GM23338 (cell line): ENCODE results near the gene SETBP1. TPM values are rescaled to one million over a fixed set of nuclear protein-coding genes. Genes with fewer than 3 reads are reported as not detected.

ENCODE experiments used
- ATAC-seq: fragments of 200-7000 bp; cut with Tn5 transposase; 3 replicates; pipeline ENCODE4 v1.9.1; 2020
- DNase-seq: peaks from one replicate; pipeline ENCODE4 v3.0.0-alpha.2; 2015; ENCODE audit warnings: low spot score
- H2AFZ ChIP-seq: fragments of 200-600 bp; sonication (generic); 2 replicates; pipeline ENCODE4 v1.8.0; 2016; ENCODE audit warnings: antibody characterized with exemption, mild to moderate bottlenecking, moderate library complexity
- H3F3A ChIP-seq: fragments of 200-600 bp; sonication (generic); replicated peaks from 2 replicates; pipeline ENCODE4 v1.8.0; 2017; ENCODE audit warnings: antibody characterized with exemption, mixed run types, low read depth
- H3K27ac ChIP-seq: fragments of 200-600 bp; sonication (generic); 2 replicates; pipeline ENCODE4 v1.6.1; 2016; ENCODE audit warnings: low read depth
- H3K27me3 ChIP-seq: fragments of 200-600 bp; sonication (generic); 2 replicates; pipeline ENCODE4 v1.8.0; 2016; ENCODE audit warnings: mild to moderate bottlenecking, mixed run types, moderate library complexity; ENCODE audit not compliant: insufficient read depth
- H3K36me3 ChIP-seq: fragments of 200-600 bp; sonication (generic); 2 replicates; pipeline ENCODE4 v1.8.0; 2016; ENCODE audit warnings: mild to moderate bottlenecking; ENCODE audit not compliant: insufficient read depth
- H3K4me1 ChIP-seq: fragments of 200-600 bp; sonication (generic); 2 replicates; pipeline ENCODE4 v1.8.0; 2016; ENCODE audit warnings: mild to moderate bottlenecking, moderate library complexity; ENCODE audit not compliant: insufficient read depth
- H3K4me2 ChIP-seq: fragments of 200-600 bp; sonication (generic); 2 replicates; pipeline ENCODE4 v1.7.1; 2017; ENCODE audit warnings: mixed run types
- H3K4me3 ChIP-seq: fragments of 200-600 bp; sonication (generic); 2 replicates; pipeline ENCODE4 v1.6.1; 2016; ENCODE audit warnings: mixed run types
- H3K79me2 ChIP-seq: fragments of 200-600 bp; sonication (generic); replicated peaks from 2 replicates; pipeline ENCODE4 v1.8.0; 2017; ENCODE audit warnings: mild to moderate bottlenecking; ENCODE audit not compliant: insufficient read depth
- H3K9me2 ChIP-seq: fragments of 200-600 bp; sonication (generic); 2 replicates; pipeline ENCODE4 v1.8.0; 2017; ENCODE audit not compliant: insufficient read depth
- H4K20me1 ChIP-seq: fragments of 200-600 bp; sonication (generic); replicated peaks from 2 replicates; pipeline ENCODE4 v1.8.0; 2017; ENCODE audit warnings: mild to moderate bottlenecking; ENCODE audit not compliant: insufficient read depth
- H3K27ac Mint-ChIP-seq: 2 replicates; pipeline ENCODE4 v1.8.0; 2020; ENCODE audit warnings: inconsistent platforms, mild to moderate bottlenecking, moderate library complexity, mixed read lengths
- H3K27me3 Mint-ChIP-seq: 3 replicates; pipeline ENCODE4 v1.8.0; 2022; ENCODE audit warnings: low read depth, mild to moderate bottlenecking, moderate library complexity, mixed read lengths, inconsistent platforms; ENCODE audit not compliant: insufficient read depth, poor library complexity
- H3K36me3 Mint-ChIP-seq: 3 replicates; pipeline ENCODE4 v1.8.0; 2021; ENCODE audit warnings: low read depth, mild to moderate bottlenecking, inconsistent platforms, moderate library complexity, mixed read lengths
- H3K4me1 Mint-ChIP-seq: 3 replicates; pipeline ENCODE4 v1.8.0; 2020; ENCODE audit warnings: mild to moderate bottlenecking, inconsistent platforms, mixed read lengths
- H3K4me3 Mint-ChIP-seq: 3 replicates; pipeline ENCODE4 v1.8.0; 2021; ENCODE audit warnings: moderate library complexity, mild to moderate bottlenecking, inconsistent platforms, mixed read lengths
- H3K9me3 Mint-ChIP-seq: 3 replicates; pipeline ENCODE4 v1.8.0; 2020; ENCODE audit warnings: moderate library complexity, mild to moderate bottlenecking, inconsistent platforms, mixed read lengths
- CTCF ChIP-seq, 2 experiments: fragments of 200-600 bp in 1 of 2; sonication (generic) in 1 of 2; conservative IDR thresholded peaks; 2 replicates each; pipeline versions ENCODE4 v1.5.1 to v1.6.1; 2016 to 2017; ENCODE audit warnings: antibody characterized with exemption in 2 of 2, low read depth in 2 of 2, mild to moderate bottlenecking in 2 of 2, moderate library complexity in 1 of 2
- ETS1 ChIP-seq: IDR thresholded peaks from 2 replicates; pipeline ENCODE4 v1.6.1; 2016; ENCODE audit warnings: antibody characterized with exemption
- EZH2 ChIP-seq: fragments of 200-600 bp; sonication (generic); IDR thresholded peaks from one replicate; pipeline ENCODE4 v1.8.0; 2017; ENCODE audit warnings: antibody characterized with exemption, mild to moderate bottlenecking, low read depth; ENCODE audit not compliant: unreplicated experiment
- EZH2phosphoT487 ChIP-seq: fragments of 200-600 bp; sonication (generic); IDR thresholded peaks from one replicate; pipeline ENCODE4 v1.8.1; 2018; ENCODE audit warnings: antibody characterized with exemption; ENCODE audit not compliant: unreplicated experiment
- JUNB ChIP-seq: IDR thresholded peaks from one replicate; pipeline ENCODE4 v1.6.1; 2016; ENCODE audit warnings: antibody characterized with exemption; ENCODE audit not compliant: unreplicated experiment
- NANOG ChIP-seq: IDR thresholded peaks from 2 replicates; pipeline ENCODE4 v1.6.1; 2016; ENCODE audit warnings: antibody characterized with exemption, borderline replicate concordance
- POLR2AphosphoS5 ChIP-seq: IDR thresholded peaks from 2 replicates; pipeline ENCODE4 v1.6.1; 2016; ENCODE audit warnings: antibody characterized with exemption, low read depth
- REST ChIP-seq: IDR thresholded peaks from one replicate; pipeline ENCODE4 v1.6.1; 2018; ENCODE audit warnings: antibody characterized with exemption; ENCODE audit not compliant: unreplicated experiment
- ZNF114 ChIP-seq: fragments of 250-450 bp; sonication (Bioruptor Pico); IDR thresholded peaks from 2 replicates; pipeline ENCODE4 v1.5.0; 2020; ENCODE audit warnings: mild to moderate bottlenecking, moderate library complexity
- ZNF331 ChIP-seq: fragments of 250-450 bp; sonication (Bioruptor Pico); IDR thresholded peaks from 2 replicates; pipeline ENCODE4 v1.5.0; 2020; ENCODE audit warnings: low read depth, mild to moderate bottlenecking, moderate library complexity
- ZNF462 ChIP-seq: fragments of 250-450 bp; sonication (Bioruptor Pico); IDR thresholded peaks from 2 replicates; pipeline ENCODE4 v1.5.0; 2020; ENCODE audit warnings: mild to moderate bottlenecking, moderate library complexity
- polyA plus RNA-seq: library from polyadenylated mRNA; unstranded; fragments of >200 nt; fragmentation: Nextera tagmentation; extraction: Ambion mirVana; gene quantifications from 2 replicates; pipeline ENCODE4 v1.2.1, GENCODE V29; 2016
- total RNA-seq: library from RNA; depleted of rRNA; stranded (reverse); fragments of >200 nt; shearing (Covaris generic); gene quantifications from 2 replicates; pipeline ENCODE4 v1.2.3, GENCODE V29; 2014

SETBP1 gene
- total and polyA plus RNA-seq, 2 experiments from 2014 or later, result 1.6 to 5.5 TPM

- DNase-seq (no peak), ATAC-seq (no peak)
- Histone ChIP-seq H3K4me3 (no peak overlapping the region), H3K36me3 (no peaks in the 10 kb centered on the region), H4K20me1 (no peaks in the 10 kb centered on the region; the same call in 1 of the 2 replicates), H3K9me2 (no peaks in the 10 kb centered on the region), H3K4me2 (no peak overlapping the region), H3K27ac (no peak overlapping the region), H3K4me1 (peaks cover 20% of the 10 kb centered on the region), H3K79me2 (no peaks in the 10 kb centered on the region; the same call in 1 of the 2 replicates), H3K27me3 (no peaks in the 10 kb centered on the region), H3F3A (no peaks in the 10 kb centered on the region), H2AFZ (no peak overlapping the region)
- peaks cover 3% of the 10 kb centered on the region; the same call in 1 of the 3 replicates for H3K9me3 Mint-ChIP-seq
- no peaks in the 10 kb centered on the region for H3K27me3 Mint-ChIP-seq
- no peak overlapping the region for H3K27ac Mint-ChIP-seq
- TF ChIP-seq CTCF (conservative IDR thresholded peaks at IDR 0.05; ENCODE audit: low read depth in 2 of 2), result no peak
- no peak for TF ChIP-seq EZH2
- TF ChIP-seq EZH2phosphoT487, result no peak
- no peak for TF ChIP-seq REST
- no peak for TF ChIP-seq ZNF462 (CRISPR knock-in tag)
- no peak for TF ChIP-seq NANOG
- TF ChIP-seq ETS1, result no peak
- TF ChIP-seq JUNB, result no peak
- TF ChIP-seq POLR2AphosphoS5, result no peak
- TF ChIP-seq ZNF114 (CRISPR knock-in tag), result no peak
- TF ChIP-seq ZNF331 (CRISPR knock-in tag), result no peak
- peaks cover 35% of the 10 kb centered on the region for H3K4me1 Mint-ChIP-seq
- H3K36me3 Mint-ChIP-seq, result peaks cover 7% of the 10 kb centered on the region; the same call in 2 of the 3 replicates
- no peak overlapping the region for H3K4me3 Mint-ChIP-seq
These were observed 24.5 kb downstream of the SETBP1 start for GRCh38 chr18:44705075-44705675.
